MCF 10A (cell line): ENCODE measurements around the gene PSMD4. TPM values are rescaled to one million over a fixed set of nuclear protein-coding genes. Genes with fewer than 3 reads are reported as not detected.

Source experiments
- BruUV-seq: library from RNA; stranded (reverse); fragments of 400-500 nt; replicated peaks from 2 replicates; lab custom pipeline; 2021; lab: Mats Ljungman, UMichigan
- CTCF ChIA-PET: fragments of 300-600 bp; sonication (Branson Sonifier 250); formaldehyde crosslinking; extraction: SDS; loops from one replicate; lab custom pipeline; 2021; ENCODE audit warnings: antibody characterized with exemption, inconsistent platforms; lab: Yijun Ruan, JAX
- POLR2A ChIA-PET: fragments of 300-600, 350-650 bp; sonication (Branson Sonifier 250); formaldehyde crosslinking; extraction: SDS; loops from one replicate; lab custom pipeline; 2020; ENCODE audit warnings: antibody characterized with exemption, inconsistent platforms; lab: Yijun Ruan, JAX
- DNase-seq: peaks from one replicate; pipeline ENCODE4 v3.0.0-alpha.2; 2018; ENCODE audit not compliant: unreplicated experiment
- H3K27ac Mint-ChIP-seq: one replicate; pipeline ENCODE4 v1.8.0; 2022; ENCODE audit warnings: mild to moderate bottlenecking, low read depth, mixed read lengths; ENCODE audit not compliant: unreplicated experiment
- H3K27me3 Mint-ChIP-seq: one replicate; pipeline ENCODE4 v1.8.0; 2022; ENCODE audit warnings: mixed read lengths; ENCODE audit not compliant: insufficient read depth, unreplicated experiment
- H3K36me3 Mint-ChIP-seq: one replicate; pipeline ENCODE4 v1.8.0; 2022; ENCODE audit warnings: mild to moderate bottlenecking, moderate library complexity, mixed read lengths; ENCODE audit not compliant: insufficient read depth, unreplicated experiment
- H3K4me1 Mint-ChIP-seq: one replicate; pipeline ENCODE4 v1.8.0; 2022; ENCODE audit warnings: mixed read lengths; ENCODE audit not compliant: insufficient read depth, unreplicated experiment
- H3K4me3 Mint-ChIP-seq: one replicate; pipeline ENCODE4 v1.8.0; 2022; ENCODE audit warnings: mild to moderate bottlenecking, moderate library complexity, mixed read lengths; ENCODE audit not compliant: unreplicated experiment
- H3K9me3 Mint-ChIP-seq: one replicate; pipeline ENCODE4 v1.8.0; 2022; ENCODE audit warnings: mixed read lengths; ENCODE audit not compliant: unreplicated experiment
- intact Hi-C: fragments of 100-400 bp; cut with micrococcal nuclease; formaldehyde crosslinking; loops from 2 replicates; pipeline ENCODE4 v1.14.1; 2022
- total RNA-seq: library from RNA; stranded (reverse); gene quantifications from 2 replicates; pipeline ENCODE4 v1.2.3, GENCODE V29; 2022
- TF ChIP-seq, protein P1 (sequence below): fragments of 200-600 bp; IDR thresholded peaks from one replicate; pipeline ENCODE4 v1.8.0; 2022; ENCODE audit warnings: antibody characterized with exemption, mild to moderate bottlenecking; ENCODE audit not compliant: unreplicated experiment

PSMD4 gene
- total RNA-seq, 1 experiment from 2014 or later: 285 TPM

DNA sequence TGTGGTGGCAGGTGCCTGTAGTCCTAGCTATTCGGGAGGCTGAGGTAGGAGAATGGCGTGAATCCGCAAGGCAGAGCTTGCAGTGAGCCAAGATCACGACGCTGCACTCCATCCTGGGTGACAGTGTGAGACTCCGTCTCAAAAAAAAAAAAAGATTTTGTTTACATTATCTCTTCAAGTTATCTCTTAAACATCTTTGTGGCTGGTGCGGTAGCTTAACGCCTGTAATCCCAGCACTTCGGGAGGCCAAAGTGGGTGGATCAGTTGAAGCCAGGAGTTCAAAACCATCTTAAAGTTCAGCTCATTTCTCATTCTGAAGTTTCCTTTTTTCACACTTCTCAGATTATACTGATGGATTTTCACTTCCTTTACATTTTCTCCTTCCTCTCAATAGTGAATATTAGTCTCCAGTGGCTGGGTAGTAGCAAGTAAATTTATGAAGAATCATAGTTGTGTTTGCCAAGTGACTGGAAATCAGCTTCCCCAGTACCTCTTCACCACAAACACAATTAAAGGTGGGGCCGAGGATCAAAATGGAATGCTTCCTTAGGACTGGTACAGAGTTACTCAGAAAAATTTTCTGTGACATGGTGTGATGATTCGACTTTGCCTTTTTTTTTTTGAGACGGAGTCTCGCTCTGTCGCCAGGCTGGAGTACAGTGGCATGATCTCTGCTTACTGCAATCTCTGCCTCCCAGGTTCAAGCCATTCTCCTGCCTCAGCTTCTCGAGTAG lies 42.4 kb upstream of the PSMD4 start:
- H3K27ac Mint-ChIP-seq: no peak overlapping the region
- H3K4me3 Mint-ChIP-seq: no peak overlapping the region
- POLR2A ChIA-PET: interaction anchor here (0.6 to 1.5 kb wide), 14 partner anchors 8 to 909 kb away, joined by 3 to 5 read pairs (median 3); partner anchors contain the start of genes PIP5K1A and PSMD4
- no peak for DNase-seq
- H3K27me3 Mint-ChIP-seq: no peaks in the 10 kb centered on the region
- CTCF ChIA-PET: interaction anchor here (0.6 to 2.8 kb wide), 6 partner anchors 8 to 40 kb away, joined by 3 to 6 read pairs (median 3); no protein-coding TSS in a partner anchor
- intact Hi-C loops: no loop called here
- H3K36me3 Mint-ChIP-seq: peaks cover 96% of the 10 kb centered on the region
- no TSS peak for BruUV-seq
- no peaks in the 10 kb centered on the region for H3K9me3 Mint-ChIP-seq
- H3K4me1 Mint-ChIP-seq: peaks cover 12% of the 10 kb centered on the region
- TF ChIP-seq, protein P1, sequence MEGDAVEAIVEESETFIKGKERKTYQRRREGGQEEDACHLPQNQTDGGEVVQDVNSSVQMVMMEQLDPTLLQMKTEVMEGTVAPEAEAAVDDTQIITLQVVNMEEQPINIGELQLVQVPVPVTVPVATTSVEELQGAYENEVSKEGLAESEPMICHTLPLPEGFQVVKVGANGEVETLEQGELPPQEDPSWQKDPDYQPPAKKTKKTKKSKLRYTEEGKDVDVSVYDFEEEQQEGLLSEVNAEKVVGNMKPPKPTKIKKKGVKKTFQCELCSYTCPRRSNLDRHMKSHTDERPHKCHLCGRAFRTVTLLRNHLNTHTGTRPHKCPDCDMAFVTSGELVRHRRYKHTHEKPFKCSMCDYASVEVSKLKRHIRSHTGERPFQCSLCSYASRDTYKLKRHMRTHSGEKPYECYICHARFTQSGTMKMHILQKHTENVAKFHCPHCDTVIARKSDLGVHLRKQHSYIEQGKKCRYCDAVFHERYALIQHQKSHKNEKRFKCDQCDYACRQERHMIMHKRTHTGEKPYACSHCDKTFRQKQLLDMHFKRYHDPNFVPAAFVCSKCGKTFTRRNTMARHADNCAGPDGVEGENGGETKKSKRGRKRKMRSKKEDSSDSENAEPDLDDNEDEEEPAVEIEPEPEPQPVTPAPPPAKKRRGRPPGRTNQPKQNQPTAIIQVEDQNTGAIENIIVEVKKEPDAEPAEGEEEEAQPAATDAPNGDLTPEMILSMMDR: no peak

DNA sequence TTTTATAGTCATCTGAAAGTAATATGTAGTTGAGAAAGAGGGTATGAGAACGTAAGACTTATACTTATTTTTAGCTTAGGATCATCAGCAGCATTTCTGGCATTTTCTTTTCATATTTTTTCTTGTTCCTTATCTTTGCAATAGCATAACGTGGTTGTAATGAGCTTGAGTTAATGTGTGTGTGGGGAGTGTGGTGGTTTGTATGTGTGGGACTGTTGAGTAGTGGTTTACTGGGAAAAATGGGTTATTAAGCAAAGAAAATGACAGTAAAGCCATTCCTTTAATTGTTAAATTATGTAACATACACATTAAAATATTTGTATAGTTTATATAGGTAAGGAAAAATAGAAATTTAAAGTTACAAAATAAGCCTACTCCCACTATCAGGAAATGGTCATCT lies 41.0 kb upstream of the PSMD4 start:
- H3K27ac Mint-ChIP-seq: peak overlapping the region; percentile 33
- TF ChIP-seq, protein P1: no peak
- BruUV-seq: no TSS peak
- CTCF ChIA-PET: interaction anchor here (1.0 to 2.8 kb wide), 4 partner anchors 10 to 38 kb away, joined by 3 to 6 read pairs (median 3); no protein-coding TSS in a partner anchor
- no peaks in the 10 kb centered on the region for H3K27me3 Mint-ChIP-seq
- peaks cover 95% of the 10 kb centered on the region for H3K36me3 Mint-ChIP-seq
- DNase-seq: no peak
- H3K9me3 Mint-ChIP-seq: no peaks in the 10 kb centered on the region
- intact Hi-C loops: no loop called here
- POLR2A ChIA-PET: interaction anchor here (1.2 kb wide), 1 partner anchor 14 kb away, joined by 3 read pairs; no protein-coding TSS in a partner anchor
- peaks cover 12% of the 10 kb centered on the region for H3K4me1 Mint-ChIP-seq
- no peak overlapping the region for H3K4me3 Mint-ChIP-seq

DNA sequence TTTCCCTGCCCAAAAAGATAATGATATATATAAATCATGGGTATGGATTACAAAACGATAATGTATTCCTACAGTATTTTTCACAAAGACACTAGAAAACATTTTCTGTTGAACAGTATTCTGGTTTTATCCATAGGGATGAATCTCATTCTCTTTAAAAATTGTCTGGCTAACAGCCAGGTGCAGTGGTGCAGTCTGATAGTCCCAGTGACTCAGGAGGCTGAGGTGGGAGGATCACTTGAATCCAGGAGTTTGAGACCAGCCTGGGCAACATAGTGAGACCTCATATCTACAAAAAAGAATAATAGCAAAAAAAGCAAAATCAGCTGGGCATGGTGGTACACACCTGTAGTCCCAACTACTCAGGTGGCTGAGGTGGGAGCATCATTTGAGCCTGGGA lies 32.9 kb upstream of the PSMD4 start:
- intact Hi-C loops: no loop called here
- peak; percentile 26 for DNase-seq
- peak overlapping the region; percentile 43 for H3K27ac Mint-ChIP-seq
- TF ChIP-seq, protein P1: no peak
- H3K4me3 Mint-ChIP-seq: no peak overlapping the region
- H3K27me3 Mint-ChIP-seq: no peaks in the 10 kb centered on the region
- ChIA-PET POLR2A (no interaction called here), CTCF (interaction anchor here (0.6 to 1.4 kb wide), 3 partner anchors 30 to 119 kb away, joined by 3 read pairs; no protein-coding TSS in a partner anchor)
- no peaks in the 10 kb centered on the region for H3K9me3 Mint-ChIP-seq
- TSS peak; percentile 1 for BruUV-seq
- peaks cover 89% of the 10 kb centered on the region for H3K36me3 Mint-ChIP-seq
- peaks cover 14% of the 10 kb centered on the region for H3K4me1 Mint-ChIP-seq

DNA sequence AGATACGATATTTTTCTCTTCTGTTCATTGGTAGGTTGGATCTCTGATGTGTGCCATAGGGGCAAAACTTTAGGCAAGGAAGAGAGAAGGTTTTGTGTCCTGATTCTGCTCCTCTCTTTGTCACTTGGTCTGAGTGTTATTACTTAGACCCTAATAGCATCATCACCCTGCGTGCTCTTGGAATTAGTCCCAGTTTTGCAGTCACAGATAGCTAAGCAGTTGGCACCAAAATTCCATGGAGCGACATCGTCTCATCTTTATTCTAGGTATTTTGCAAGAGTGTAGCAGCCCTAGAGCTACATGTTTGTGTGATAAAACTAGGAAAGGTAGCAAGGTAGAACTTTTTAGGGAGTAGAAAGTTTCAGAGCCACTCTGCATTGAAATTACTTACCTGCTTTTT lies 32.4 kb upstream of the PSMD4 start:
- Mint-ChIP-seq H3K4me1 (peaks cover 13% of the 10 kb centered on the region), H3K4me3 (no peak overlapping the region), H3K27me3 (no peaks in the 10 kb centered on the region), H3K9me3 (no peaks in the 10 kb centered on the region), H3K27ac (no peak overlapping the region), H3K36me3 (peaks cover 89% of the 10 kb centered on the region)
- no TSS peak for BruUV-seq
- intact Hi-C loops: no loop called here
- ChIA-PET CTCF (interaction anchor here (0.7 to 1.4 kb wide), 4 partner anchors 30 to 206 kb away, joined by 3 to 5 read pairs (median 4); no protein-coding TSS in a partner anchor), POLR2A (interaction anchor here (0.5 to 0.9 kb wide), 3 partner anchors 10 to 1334 kb away, joined by 3 to 4 read pairs (median 3); no protein-coding TSS in a partner anchor)
- DNase-seq: no peak
- TF ChIP-seq, protein P1: no peak
